ENCODE results near the gene EDN3.

Gene EDN3

GRCh38 chr20:59291740-59292383 is 8.5 kb upstream of the EDN3 start:
- TF ChIP-seq CTCF (IDR thresholded peaks at IDR 0.05; ENCODE audit: low read depth, low read length) = no peak
- H3K4me3 ChIP-seq (ENCODE audit: low read depth, low read length) = no peak overlapping the region

DNA sequence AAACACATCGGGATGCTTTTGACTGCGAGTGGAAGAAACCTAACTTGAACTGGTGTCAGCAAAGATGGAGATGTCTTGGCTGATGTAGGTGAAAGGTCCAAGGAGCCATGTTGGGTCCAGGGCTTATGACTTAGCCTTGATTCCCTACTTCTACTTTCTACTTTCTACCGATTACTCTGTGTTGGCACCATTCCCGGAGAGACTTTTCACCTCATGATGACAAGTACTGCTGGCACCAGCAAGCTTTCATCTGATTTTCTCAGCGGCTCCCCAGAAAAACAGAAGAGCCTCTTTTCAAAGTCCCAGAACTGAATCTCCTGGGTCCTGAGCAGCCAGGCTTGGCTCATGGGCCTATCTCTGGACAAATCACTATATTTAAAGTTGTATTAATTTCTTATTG is 4.9 kb upstream of the EDN3 start:
- no peak overlapping the region for H3K4me3 ChIP-seq (ENCODE audit: low read depth, low read length)
- no peak for TF ChIP-seq CTCF (IDR thresholded peaks at IDR 0.05; ENCODE audit: low read depth, low read length)

GRCh38 chr20:59297686-59298085 is 2.7 kb upstream of the EDN3 start:
- no peak for TF ChIP-seq CTCF (IDR thresholded peaks at IDR 0.05; ENCODE audit: low read depth, low read length)
- H3K4me3 ChIP-seq (ENCODE audit: low read depth, low read length) = no peak overlapping the region

- no peak overlapping the region for H3K4me3 ChIP-seq (ENCODE audit: low read depth, low read length)
- TF ChIP-seq CTCF (IDR thresholded peaks at IDR 0.05; ENCODE audit: low read depth, low read length) = no peak
Observed at GRCh38 chr20:59299945-59300332, 472 bp upstream of the EDN3 start.

DNA sequence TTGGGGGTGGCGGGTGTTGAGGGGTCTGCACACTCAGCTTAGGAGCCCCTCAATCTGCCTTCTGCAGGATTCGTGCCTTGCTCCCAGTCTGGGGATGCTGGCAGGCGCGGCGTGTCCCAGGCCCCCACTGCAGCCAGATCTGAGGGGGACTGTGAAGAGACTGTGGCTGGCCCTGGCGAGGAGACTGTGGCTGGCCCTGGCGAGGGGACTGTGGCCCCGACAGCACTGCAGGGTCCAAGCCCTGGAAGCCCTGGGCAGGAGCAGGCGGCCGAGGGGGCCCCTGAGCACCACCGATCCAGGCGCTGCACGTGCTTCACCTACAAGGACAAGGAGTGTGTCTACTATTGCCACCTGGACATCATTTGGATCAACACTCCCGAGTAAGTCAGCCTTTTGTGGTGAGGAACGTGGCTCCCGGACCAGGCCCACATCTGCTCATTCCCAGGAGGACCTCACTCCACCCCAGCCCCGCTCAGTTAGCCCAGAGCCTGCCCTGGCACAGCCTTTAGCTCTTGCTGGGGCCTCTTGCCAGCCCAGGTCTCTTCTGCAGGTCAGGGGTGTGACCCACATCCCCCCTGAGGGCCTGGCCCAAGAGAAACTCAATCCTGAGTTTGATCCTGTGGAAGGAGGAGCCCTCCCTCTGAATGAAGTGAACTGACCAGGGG is 1.1 kb downstream of the EDN3 start:
- TF ChIP-seq CTCF (IDR thresholded peaks at IDR 0.05; ENCODE audit: low read depth, low read length) = no peak
- no peak overlapping the region for H3K4me3 ChIP-seq (ENCODE audit: low read depth, low read length)

DNA sequence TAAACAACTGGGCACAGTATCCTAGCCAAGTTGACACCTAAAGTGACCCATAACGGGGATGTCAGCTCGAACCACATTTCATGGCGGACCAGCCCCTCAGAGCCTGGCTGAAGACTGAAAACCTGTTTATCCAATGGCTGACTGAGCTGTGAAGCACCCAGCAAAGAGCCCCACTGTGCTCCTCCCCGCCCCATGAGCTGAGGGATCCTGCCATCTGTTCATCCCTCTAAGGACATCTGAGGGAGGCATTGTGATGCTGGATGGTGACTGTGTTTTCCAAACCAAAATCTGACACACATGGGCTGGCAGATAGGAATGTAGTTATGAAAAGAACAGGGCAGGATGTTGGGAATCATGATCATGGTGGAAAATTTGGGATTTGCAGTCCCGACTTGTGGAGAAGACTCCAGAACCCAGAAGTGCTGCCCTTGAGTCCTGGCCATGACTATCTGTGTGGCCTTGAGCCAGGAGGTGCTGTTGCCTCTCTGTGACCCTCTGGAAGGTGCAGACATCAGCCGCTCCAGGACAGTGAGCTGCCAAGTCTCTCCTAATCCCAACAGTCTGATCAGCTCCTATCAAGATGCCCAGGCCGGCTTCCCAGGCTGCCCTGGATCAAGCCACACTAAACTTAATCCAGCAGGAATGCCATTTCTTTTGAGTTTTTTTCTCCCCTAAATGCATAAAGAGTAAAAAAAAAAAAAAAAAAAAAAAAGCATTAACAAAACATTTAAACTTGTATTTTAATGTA is 5.7 kb downstream of the EDN3 start:
- no peak for TF ChIP-seq CTCF (IDR thresholded peaks at IDR 0.05; ENCODE audit: low read depth, low read length)
- no peak overlapping the region for H3K4me3 ChIP-seq (ENCODE audit: low read depth, low read length)

- TF ChIP-seq CTCF (IDR thresholded peaks at IDR 0.05; ENCODE audit: low read depth, low read length) = no peak
- no peak overlapping the region for H3K4me3 ChIP-seq (ENCODE audit: low read depth, low read length)
Observed at GRCh38 chr20:59307270-59307669, 6.9 kb downstream of the EDN3 start.

All from WI38 (cell line).